ENCODE data around the gene NPTN.
"Not testable (repeated sequence)": the region's sequence is repeated elsewhere in the genome, so short reads cannot be mapped to it uniquely, and the experiment has no call there.

NPTN gene

DNA sequence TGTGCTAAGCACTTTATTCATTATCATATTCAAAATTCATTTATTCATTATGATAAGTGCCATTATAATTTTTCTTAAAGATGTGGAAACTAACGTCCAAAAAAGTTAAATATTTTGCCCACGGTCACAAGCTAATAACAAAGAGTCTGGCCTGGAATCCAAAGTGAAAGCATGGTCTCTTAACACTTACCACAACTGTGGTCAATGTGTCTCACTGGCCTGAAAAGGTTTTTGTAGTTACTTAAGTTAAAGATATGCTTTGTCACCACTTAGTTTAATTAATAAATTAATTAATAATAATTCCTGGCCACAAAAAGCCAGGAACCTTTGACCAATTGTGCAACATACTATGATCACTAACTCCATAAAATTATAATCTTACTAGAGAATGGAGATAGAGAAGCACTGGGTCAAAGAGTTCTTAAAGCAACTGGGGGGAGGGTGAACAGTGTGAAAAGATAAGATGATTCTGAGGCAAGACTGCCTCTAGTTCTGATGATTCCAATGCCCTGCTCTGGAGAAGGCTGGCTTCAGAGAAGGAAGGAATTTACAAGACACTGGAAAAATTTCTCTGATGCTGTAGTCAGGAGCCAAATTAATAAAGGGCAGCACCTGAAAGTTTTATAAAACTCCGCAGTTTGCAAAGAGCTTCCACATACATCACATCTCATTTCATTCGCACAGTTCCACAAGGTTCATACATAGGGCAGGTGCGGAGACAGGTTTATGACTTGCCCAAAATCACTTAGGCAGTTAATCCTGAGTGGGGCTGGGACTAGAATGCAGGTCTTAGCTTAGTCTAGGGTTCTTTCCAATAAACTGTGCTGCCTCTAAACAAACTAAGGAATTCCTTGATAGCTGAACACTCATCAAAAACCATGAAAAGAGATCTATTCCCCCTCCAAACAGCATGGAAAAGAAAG is 32.5 kb downstream of the NPTN start:
- DNase-seq (ENCODE audit: low spot score), result no peak

DNA sequence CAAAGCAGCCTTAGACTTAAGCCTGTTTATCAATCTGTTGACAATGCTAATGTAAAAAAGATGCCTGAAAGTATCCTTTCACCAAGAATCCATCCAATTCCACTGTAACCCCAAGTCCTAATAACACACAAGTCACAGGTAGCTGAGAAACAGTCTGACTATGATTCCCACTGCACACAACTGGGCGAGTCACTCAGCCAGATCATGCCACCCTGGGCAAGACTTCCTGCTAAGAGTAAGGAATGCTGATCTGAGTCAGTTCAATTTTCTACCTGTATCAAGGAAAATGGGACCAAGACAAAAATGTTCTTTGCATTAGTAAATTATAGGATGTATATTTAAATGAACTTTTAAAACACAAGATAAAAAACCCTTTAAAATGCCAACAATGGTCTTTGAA is 33.3 kb downstream of the NPTN start:
- no peak for DNase-seq (ENCODE audit: low spot score)

DNA sequence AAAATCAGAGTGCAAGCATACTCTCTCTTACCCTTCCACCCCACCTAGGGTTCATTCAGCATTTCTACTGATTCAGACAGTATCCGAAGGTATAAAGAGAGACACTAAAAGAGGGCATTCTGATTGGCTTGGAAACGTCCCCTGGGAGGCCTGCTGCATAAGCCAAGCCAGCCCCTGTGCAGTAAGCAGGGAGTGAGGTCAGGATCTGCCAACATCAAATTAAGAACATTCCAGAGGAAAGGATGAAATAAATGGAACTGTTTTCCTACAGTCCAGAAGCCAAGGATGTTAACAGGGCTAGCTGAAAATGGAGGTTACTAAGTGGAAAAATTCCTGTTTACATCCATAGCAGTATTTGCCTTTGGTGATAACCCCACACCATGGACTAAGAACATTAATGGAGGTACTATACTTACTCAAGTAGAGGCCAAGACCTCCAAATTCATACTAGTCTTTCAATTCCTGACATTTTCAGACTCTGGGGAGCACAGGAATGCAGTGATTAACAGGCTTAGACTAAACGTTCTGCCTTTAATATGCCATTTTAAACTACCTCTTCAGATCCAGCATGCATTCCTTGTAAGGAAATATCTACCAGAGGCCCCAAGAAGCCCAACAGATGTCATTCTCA is 34.5 kb downstream of the NPTN start:
- DNase-seq (ENCODE audit: low spot score), result no peak

DNA sequence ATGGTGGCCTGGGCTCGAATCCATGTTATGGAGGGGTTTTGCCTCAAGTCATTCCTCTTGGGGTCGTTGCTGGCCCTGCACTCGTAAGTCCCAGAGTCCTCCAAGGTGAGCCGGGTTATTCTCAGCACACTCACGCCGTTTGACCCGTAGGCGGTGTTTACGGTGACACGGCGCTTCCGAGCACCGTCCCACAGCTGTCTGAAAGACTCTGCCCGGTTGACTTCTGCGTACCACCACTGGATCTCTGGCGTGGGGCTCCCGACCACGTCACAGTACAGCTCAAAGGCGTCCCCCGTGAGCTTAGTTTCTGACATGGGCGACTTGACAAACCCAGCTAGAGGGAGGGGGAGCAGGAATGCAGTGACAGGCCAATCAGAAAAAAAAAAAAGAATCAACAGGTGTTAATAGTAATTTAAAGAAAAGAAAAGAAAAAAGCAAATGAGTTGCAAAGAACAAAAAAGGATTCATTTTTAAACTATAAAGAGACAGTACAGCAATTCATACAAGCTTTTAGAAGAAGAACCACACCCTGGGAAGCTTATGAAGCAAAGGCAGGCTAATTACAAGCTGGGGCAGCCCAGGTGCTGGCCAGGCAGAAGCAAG is 36.1 kb downstream of the NPTN start:
- no peak for DNase-seq (ENCODE audit: low spot score)

GRCh38 chr15:73596174-73596573 is 37.0 kb downstream of the NPTN start:
- no peak for DNase-seq (ENCODE audit: low spot score)

- DNase-seq (ENCODE audit: low spot score), result no peak
Measured at GRCh38 chr15:73594109-73594508, 39.1 kb downstream of the NPTN start.

DNA sequence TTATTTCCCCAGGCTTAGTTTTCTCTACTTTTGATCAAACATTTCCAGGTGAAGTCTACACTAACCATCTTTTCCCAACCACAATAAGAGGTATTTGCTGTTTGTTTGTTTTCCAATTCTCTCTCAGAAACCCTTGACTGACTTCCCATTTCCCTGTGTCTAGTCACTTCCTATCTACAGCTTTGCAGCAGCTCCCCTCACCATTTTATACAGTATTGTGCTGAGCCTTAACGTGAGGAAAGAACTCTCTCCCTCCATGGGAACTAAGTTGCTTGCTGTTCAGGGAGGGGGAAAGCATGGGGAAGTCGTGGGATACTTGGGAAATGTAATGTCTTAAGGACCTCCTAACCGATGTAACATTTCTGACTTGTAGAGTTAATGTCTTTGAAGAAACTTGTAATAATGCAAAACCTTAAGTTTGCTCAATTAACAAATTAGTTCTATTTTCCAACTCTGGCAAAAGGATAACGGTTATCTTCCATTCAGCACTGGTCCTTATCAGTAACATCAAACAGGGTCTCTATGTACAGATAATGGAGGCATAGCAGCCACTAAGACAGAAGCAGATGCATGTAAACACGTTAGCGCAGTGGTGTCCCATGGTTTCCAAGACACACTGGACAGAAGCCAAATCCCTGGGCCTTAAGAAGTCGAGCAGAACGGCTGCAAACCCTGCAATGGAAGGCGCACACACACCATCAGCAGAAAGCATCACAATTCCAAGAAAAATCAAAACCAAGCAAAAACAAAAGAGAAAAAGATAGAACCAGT is 39.7 kb downstream of the NPTN start:
- DNase-seq (ENCODE audit: low spot score), result no peak

DNA sequence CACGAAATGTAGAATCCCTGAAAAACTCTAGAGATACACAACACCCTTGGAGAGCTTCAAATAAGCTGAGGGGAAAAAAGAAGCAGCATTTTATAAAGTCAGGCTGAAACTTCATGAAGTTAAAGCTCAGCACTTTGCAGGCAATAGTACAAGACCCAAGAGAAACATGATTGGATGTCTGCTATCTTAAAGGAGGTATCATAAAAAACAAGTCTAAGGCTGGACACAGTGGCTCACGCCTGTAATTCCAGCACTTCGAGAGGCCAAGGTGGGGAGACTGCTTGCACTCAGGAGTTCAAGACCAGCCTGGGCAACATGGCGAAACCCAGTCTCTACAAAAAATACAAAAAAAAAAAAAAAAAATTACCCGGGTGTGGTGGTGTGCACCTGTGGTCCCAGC is 42.9 kb downstream of the NPTN start:
- DNase-seq (ENCODE audit: low spot score), result no peak

DNA sequence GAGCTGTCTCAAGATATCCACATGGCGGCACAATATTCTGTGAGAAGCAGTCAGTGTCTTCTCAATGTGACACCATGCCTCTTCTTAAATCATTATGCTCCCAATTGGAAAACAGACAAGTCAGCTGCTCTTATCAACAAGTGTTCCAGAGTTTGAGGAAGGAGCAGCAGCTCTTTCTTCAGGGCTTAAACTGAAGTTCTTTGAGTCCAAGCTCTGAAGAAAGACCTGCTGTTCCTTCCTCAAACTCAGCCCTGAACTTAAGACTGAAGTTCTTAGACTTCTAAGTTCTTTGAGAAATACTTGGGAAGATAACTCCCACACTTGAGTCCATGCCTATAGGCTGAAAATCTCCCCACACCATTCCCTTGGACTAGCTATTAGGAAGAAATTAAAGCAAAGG is 43.4 kb downstream of the NPTN start:
- no peak for DNase-seq (ENCODE audit: low spot score)

- no peak for DNase-seq (ENCODE audit: low spot score)
Measured at GRCh38 chr15:73585871-73586654, 47.1 kb downstream of the NPTN start.

DNA sequence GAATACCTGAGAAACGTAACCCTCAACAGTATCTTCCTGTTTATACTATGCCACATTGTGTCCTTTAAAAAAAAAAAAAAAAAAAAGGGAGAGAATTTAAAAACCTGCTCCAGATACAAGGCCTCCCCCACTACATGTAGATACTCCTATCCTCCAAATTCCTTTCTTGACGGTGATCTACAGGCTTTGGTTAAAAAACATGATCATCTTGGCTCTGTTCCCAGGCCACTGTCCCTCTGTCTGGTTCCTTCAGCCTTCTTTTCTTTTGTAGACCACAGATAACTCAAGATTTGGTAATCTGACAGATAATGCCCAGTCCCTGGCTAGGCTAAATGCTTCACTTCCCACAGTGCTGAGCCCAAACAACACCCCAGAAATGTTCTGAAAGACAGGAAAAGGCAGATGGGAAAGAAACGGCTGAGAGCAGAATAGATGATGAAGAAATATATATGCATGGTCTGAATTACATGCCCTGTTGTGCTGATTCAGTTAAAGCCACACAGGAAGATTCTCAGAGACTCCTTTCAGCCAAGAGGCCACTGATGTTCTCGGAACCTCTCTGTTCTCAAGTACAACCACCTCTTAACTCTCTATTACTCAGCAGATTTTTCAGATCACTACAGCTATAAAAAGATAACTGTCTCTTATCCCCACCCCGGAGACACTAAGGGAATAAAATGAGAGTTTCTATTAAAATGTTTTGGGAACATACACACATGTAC is 48.3 kb downstream of the NPTN start:
- no peak for DNase-seq (ENCODE audit: low spot score)

DNA sequence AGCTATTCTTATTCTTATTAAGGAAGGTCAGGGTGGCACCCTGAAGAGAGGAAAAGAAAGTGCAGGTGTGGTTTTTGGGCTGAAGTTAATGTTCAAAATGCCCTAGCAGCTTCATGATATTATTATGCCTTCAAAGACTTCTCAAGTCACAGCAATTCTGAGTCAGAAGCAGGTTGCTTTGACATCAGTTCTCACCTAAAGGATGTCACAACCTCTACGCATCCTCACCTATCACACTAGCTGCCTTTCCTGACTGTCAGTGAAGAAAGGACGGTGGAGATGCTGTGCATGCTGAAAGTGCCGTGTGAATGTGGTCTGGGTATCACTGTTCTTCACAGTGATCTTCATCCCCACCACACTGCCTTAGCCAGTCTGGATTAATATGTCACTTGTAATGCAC is 49.6 kb downstream of the NPTN start:
- DNase-seq (ENCODE audit: low spot score), result no peak

- no peak for DNase-seq (ENCODE audit: low spot score)
Measured at GRCh38 chr15:73582851-73583379, 50.3 kb downstream of the NPTN start.

DNA sequence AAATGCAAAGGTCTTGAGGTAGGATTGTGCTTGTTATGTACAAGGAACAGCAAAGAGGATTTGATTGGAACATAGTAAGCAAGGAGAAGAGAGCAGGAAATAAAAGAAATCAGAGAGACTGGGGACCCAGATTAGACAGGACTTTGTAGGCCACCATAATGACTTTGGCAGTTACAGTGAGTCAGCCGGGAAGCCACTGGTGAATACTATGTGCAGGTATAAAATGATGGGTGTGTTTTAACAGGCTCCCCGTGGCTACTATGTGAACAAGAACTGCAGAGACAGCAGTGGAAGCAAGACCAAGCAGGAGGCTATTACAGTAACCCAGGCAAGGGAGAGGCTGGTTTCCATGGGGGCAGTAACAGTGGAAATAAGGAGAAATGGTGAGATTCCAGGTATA is 55.2 kb downstream of the NPTN start:
- DNase-seq (ENCODE audit: low spot score), result no peak

DNA sequence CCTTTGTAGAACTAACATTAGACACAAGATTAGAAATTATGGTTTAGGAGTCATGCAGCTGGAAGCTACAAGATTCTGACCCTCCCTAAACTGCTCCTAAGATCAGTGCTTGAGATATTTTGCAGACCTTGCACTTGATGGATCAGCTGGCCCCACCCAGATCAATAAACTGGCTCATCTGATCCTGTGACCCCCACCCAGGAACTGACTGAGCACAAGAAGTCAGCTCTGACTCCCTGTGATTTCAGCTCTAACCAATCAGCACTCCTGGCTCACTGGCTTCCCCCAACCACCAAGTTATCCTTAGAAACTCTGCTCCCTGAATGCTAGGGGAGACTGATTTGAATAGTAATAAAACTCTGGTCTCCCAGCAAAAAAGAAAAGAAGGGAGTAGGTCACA is 55.6 kb downstream of the NPTN start:
- not testable (repeated sequence) for DNase-seq (ENCODE audit: low spot score)

DNA sequence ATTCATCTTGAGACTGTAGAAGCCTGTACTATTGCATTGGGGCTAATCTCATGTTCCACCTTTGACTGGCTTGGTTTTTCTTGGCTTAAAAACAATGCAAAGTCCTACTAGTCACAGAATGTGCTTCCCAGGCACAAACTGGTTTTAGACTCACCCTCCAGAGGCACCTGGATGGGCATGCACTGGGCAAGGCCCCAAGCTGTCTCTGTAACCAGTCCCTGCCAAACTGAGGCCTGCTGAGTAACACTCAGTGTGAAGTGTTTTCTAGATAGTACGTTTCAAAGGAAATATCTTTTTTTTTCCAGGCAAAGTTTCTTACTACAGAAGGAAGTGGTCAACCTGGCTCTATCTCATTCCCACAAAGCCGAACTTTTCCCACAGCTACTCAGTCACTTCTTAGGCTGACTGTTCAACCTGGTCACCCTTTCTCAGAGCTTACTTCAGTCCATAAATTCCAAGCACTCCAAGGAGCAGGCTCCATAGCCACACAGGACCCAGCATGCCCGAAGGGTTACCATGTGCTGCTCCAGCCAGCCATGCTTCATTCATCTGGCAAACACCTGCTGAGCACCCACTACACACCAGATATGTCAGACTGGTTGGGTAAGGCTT is 57.4 kb downstream of the NPTN start:
- DNase-seq (ENCODE audit: low spot score), result no peak

GRCh38 chr15:73573572-73573971 is 59.6 kb downstream of the NPTN start:
- DNase-seq (ENCODE audit: low spot score), result no peak

DNA sequence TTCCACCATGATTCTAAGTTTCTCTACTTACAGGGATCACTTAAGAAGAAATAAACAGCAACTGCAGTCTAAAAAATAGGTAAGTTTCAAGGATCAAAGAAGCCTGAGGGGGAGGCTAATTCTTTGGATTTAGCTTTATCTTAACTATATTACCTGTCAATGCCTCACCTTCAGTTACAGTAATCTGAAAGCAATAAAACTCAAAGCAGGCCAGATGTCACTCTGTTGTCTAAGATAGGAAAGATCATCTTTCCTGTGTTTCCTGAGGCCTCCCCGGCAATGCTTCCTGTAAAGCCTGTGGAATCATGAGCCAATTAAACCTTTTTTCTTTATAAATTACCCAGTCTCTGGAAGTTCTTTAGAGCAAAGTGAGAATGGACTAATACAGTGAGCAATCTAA is 60.2 kb downstream of the NPTN start:
- DNase-seq (ENCODE audit: low spot score), result no peak

DNA sequence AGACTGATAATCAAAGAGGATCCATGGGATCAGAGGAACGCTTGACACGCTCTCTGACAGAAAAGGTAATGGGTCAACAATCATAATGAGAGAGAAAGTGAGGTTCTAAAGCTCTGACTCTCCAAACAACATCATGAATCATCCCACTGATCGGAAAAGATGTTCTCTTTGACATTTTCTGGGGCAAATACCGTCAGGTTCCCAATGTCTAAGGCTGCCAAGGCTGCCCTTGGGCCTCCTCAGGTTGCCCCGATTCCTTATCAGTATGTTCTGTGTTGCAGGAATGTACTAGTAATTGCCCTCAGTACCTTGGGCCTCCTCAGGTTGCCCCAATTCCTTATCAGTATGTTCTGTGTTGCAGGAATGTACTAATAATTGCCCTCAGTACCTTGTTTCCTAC is 60.9 kb downstream of the NPTN start:
- no peak for DNase-seq (ENCODE audit: low spot score)

DNA sequence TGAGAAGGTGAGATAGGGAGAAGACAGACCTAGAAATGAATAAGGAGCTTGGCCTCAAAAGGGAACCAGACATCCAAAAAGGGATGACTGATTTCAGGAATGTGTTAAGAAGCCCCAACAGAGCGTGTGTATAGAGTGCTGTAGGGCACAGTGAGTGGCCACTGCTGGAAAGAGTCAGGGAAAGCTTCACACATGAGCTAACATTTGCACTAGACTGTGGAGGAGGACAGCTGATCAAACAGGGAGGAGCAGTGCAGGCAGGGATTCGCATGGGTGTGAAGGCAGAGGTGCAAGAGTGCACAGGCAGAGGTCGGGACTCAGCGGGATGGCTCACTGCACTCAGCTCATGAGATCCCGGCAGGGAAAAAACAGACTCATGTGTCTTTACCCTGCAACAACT is 61.8 kb downstream of the NPTN start:
- no peak for DNase-seq (ENCODE audit: low spot score)

All from iPS-NIHi11 (cell line).